T-cell (primary cell): ENCODE measurements around the gene ARRDC4. TPM values are rescaled to one million over a fixed set of nuclear protein-coding genes. Genes with fewer than 3 reads are reported as not detected.

Source experiments
- ATAC-seq, 4 experiments: fragments of 200-7000 bp in 3 of 4; fragments of 150-1000 bp in 1 of 4; cut with Tn5 transposase; replicated peaks in 1 of 4; 1 replicate in 3 of 4; 2 replicates in 1 of 4; pipeline ENCODE4 v1.10.0; 2021; ENCODE audit warnings: moderate library complexity in 3 of 4, mild to moderate bottlenecking in 2 of 4, moderate number of reproducible peaks in 1 of 4
- CTCF ChIA-PET, 2 donors: fragments of 300-600 bp; sonication (Branson Sonifier 250); formaldehyde crosslinking; loops; one replicate each; lab custom pipeline; 2022; ENCODE audit warnings: antibody characterized with exemption in 2 of 2; lab: Charles Lee
- POLR2A ChIA-PET, 2 donors: fragments of 300-600 bp; sonication (Branson Sonifier 250); formaldehyde crosslinking; loops; one replicate each; lab custom pipeline; 2022; ENCODE audit warnings: antibody characterized with exemption in 2 of 2; lab: Charles Lee
- DNase-seq, 35 experiments: peaks; one replicate each; pipeline versions ENCODE4 v3.0.0 to v3.0.0-alpha.2; 2013 to 2023
- H3K27ac ChIP-seq: one replicate; pipeline ENCODE4 v1.5.1; 2013; ENCODE audit warnings: low read length
- H3K27me3 ChIP-seq, 2 experiments: replicated peaks in 1 of 2; 1 replicate in 1 of 2; 2 replicates in 1 of 2; pipeline versions ENCODE4 v1.6.1 to v1.7.0; 2013; ENCODE audit warnings: low read length in 1 of 2, mixed read lengths in 1 of 2; ENCODE audit not compliant: control insufficient read depth in 2 of 2, insufficient read depth in 2 of 2; ENCODE audit errors: extremely low read depth in 1 of 2
- H3K36me3 ChIP-seq, 2 donors: 1 replicate in 1 of 2; 2 replicates in 1 of 2; pipeline versions ENCODE4 v1.6.1 to v1.7.0; 2013; ENCODE audit warnings: low read length in 1 of 2; ENCODE audit not compliant: control insufficient read depth in 2 of 2, insufficient read depth in 1 of 2; ENCODE audit errors: extremely low read depth in 1 of 2
- H3K4me1 ChIP-seq, 2 experiments: 1 replicate in 1 of 2; 2 replicates in 1 of 2; pipeline versions ENCODE4 v1.6.1 to v1.7.0; 2013; ENCODE audit warnings: low read length in 2 of 2, mixed read lengths in 1 of 2; ENCODE audit not compliant: insufficient read depth in 2 of 2, control insufficient read depth in 1 of 2; ENCODE audit errors: extremely low read depth in 1 of 2
- H3K4me3 ChIP-seq, 2 donors: 1 replicate in 1 of 2; 2 replicates in 1 of 2; pipeline versions ENCODE4 v1.5.1 to v1.7.0; 2013; ENCODE audit warnings: mild to moderate bottlenecking in 2 of 2, low read length in 1 of 2, moderate library complexity in 1 of 2; ENCODE audit not compliant: control insufficient read depth in 1 of 2; ENCODE audit errors: extremely low read depth in 1 of 2
- H3K9me3 ChIP-seq: 2 replicates; pipeline ENCODE4 v1.7.0; 2013
- H3K27ac Mint-ChIP-seq, 2 donors: one replicate each; pipeline ENCODE4 v1.8.0; 2020 to 2021; ENCODE audit warnings: mild to moderate bottlenecking in 2 of 2, mixed read lengths in 2 of 2
- H3K27me3 Mint-ChIP-seq, 2 donors: one replicate each; pipeline ENCODE4 v1.8.0; 2021 to 2022; ENCODE audit warnings: mixed read lengths in 2 of 2
- H3K36me3 Mint-ChIP-seq: one replicate; pipeline ENCODE4 v1.8.0; 2021; ENCODE audit warnings: mixed read lengths
- H3K4me1 Mint-ChIP-seq, 3 donors: one replicate each; pipeline ENCODE4 v1.8.0; 2020 to 2022; ENCODE audit warnings: mixed read lengths in 3 of 3, mild to moderate bottlenecking in 1 of 3
- H3K4me3 Mint-ChIP-seq, 3 donors: one replicate each; pipeline ENCODE4 v1.8.0; 2020 to 2022; ENCODE audit warnings: mild to moderate bottlenecking in 3 of 3, mixed read lengths in 3 of 3, moderate library complexity in 3 of 3
- H3K9me3 Mint-ChIP-seq, 3 donors: one replicate each; pipeline ENCODE4 v1.8.0; 2020 to 2022; ENCODE audit warnings: mixed read lengths in 3 of 3
- WGBS: methylation state at CpG from one replicate; pipeline ENCODE4 v1.1.5; 2013; ENCODE audit warnings: missing lambda C conversion rate; ENCODE audit not compliant: insufficient coverage; 5-methylcytosine and 5-hydroxymethylcytosine counted together
- total RNA-seq, 35 experiments: library from RNA in 6 of 35; stranded (reverse) in 6 of 35; fragments of 120-200 nt in 1 of 35; gene quantifications; one replicate each; pipeline versions ENCODE4 v1.2.1 to v1.2.4 and lab custom pipeline; 2013 to 2026

ARRDC4 gene
- total RNA-seq, 5 donors from 2014 or later (not counting 1 experiment from before 2014, with no cell fraction given) = 0.79 to 2.1 (median 1.7) TPM

GRCh38 chr15:97972366-97972765, 11.9 kb downstream of the ARRDC4 start:
- no peak overlapping the region for H3K4me3 Mint-ChIP-seq
- no peaks in the 10 kb centered on the region for H3K4me1 Mint-ChIP-seq
- no peaks in the 10 kb centered on the region for H3K9me3 ChIP-seq
- no peaks in the 10 kb centered on the region for H3K9me3 Mint-ChIP-seq
- ChIA-PET POLR2A (no interaction called here), CTCF (no interaction called here)
- H3K27ac ChIP-seq = no peak overlapping the region
- peak overlapping the region in 1 of 2 donors; percentile 8 for H3K27ac Mint-ChIP-seq
- H3K4me1 ChIP-seq = no peaks in the 10 kb centered on the region
- WGBS = no CpG with 5 or more reads among the region's 1 CpG
- DNase-seq (no peak), ATAC-seq (no peak)
- H3K36me3 ChIP-seq = peaks cover 0 to 5% of the 10 kb centered on the region in 2 donors
- H3K4me3 ChIP-seq = no peak overlapping the region
- no peaks in the 10 kb centered on the region for H3K27me3 ChIP-seq
- peaks cover 11% of the 10 kb centered on the region for H3K36me3 Mint-ChIP-seq
- H3K27me3 Mint-ChIP-seq = no peaks in the 10 kb centered on the region

DNA sequence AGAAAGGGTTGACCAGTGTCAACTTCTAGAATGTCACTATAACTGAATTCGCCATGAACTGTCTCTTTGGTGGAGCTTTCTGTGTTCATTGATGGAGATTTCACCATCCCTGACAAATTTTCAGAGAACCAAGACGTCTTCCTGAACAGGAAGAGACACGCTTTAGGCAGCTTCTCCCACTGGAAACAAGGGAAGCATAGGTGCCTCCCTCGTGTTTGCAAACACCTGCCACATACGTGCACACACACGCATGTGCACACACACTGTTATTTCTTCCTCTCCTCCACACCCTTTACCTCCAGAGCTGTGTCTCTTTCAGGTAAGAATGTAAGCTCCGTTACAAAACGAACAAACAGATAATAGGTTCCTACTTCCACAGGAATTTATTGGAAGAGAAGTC, 15.6 kb downstream of the ARRDC4 start:
- Mint-ChIP-seq H3K4me1 (peaks cover 1 to 9% (median 8%) of the 10 kb centered on the region in 3 donors), H3K27me3 (peaks cover 0 to 4% of the 10 kb centered on the region in 2 donors), H3K27ac (no peak overlapping the region), H3K9me3 (no peaks in the 10 kb centered on the region), H3K36me3 (peaks cover 9% of the 10 kb centered on the region), H3K4me3 (no peak overlapping the region)
- CTCF ChIA-PET = no interaction called here
- H3K36me3 ChIP-seq = no peaks in the 10 kb centered on the region
- no peak overlapping the region for H3K27ac ChIP-seq
- no peak for DNase-seq
- no peak overlapping the region for H3K4me3 ChIP-seq
- ATAC-seq = no peak
- no peaks in the 10 kb centered on the region for H3K27me3 ChIP-seq
- POLR2A ChIA-PET = no interaction called here
- H3K9me3 ChIP-seq = no peaks in the 10 kb centered on the region
- peaks cover 5 to 8% of the 10 kb centered on the region in 2 experiments for H3K4me1 ChIP-seq
- WGBS = 82% methylated on average over 5 of the region's 8 CpGs

DNA sequence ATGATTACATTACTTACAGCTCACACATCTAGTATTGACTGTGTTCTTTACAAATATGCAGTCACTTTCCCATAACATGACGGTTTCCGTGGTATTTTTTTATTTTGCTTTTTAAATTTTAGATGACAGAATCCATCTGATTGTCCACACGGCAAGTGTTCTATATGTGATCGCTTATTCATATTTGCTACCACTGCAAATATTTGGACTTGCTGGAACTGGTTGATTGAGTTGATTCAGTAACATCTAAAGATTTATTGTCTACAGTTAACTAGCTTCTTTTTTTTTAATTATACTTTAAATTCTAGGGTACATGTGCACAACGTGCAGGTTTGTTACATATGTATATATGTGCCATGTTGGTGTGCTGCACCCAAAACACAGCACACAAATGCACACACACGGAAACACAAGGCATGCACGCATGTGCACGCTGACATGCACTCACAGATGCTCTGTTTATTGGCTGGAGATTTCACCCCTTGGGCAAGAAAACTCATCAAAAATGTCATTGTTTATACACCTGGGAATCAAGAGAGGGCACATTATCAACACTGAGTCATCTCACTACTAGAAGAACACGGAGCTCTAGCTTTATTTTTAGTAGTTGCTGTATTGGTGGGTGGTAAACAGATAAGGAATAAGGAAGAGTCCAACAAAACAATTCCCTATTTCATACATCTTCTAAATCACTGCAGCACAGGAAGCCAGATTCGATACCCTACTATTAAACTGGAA, 16.4 kb downstream of the ARRDC4 start:
- Mint-ChIP-seq H3K27me3 (peaks cover 0 to 4% of the 10 kb centered on the region in 2 donors), H3K9me3 (no peaks in the 10 kb centered on the region), H3K27ac (no peak overlapping the region), H3K36me3 (peaks cover 2% of the 10 kb centered on the region), H3K4me1 (peaks cover 5 to 17% (median 13%) of the 10 kb centered on the region in 3 donors), H3K4me3 (no peak overlapping the region)
- Histone ChIP-seq H3K4me3 (no peak overlapping the region), H3K27me3 (peaks cover 0 to 5% of the 10 kb centered on the region in 2 experiments), H3K27ac (no peak overlapping the region), H3K9me3 (no peaks in the 10 kb centered on the region), H3K4me1 (peaks cover 7 to 15% of the 10 kb centered on the region in 2 experiments), H3K36me3 (no peaks in the 10 kb centered on the region)
- DNase-seq (no peak), ATAC-seq (no peak)
- ChIA-PET POLR2A (no interaction called here), CTCF (no interaction called here)
- WGBS = 82% methylated on average over 4 of the region's 10 CpGs

- POLR2A ChIA-PET = interaction anchor here in 1 of 2 donors (0.6 kb wide), 1 partner anchor 39 kb away, joined by 3 read pairs; no protein-coding TSS in a partner anchor
- no peaks in the 10 kb centered on the region for H3K9me3 Mint-ChIP-seq
- no peaks in the 10 kb centered on the region for H3K36me3 Mint-ChIP-seq
- Histone ChIP-seq H3K4me3 (no peak overlapping the region), H3K27ac (no peak overlapping the region), H3K9me3 (no peaks in the 10 kb centered on the region), H3K36me3 (no peaks in the 10 kb centered on the region), H3K27me3 (peaks cover 0 to 5% of the 10 kb centered on the region in 2 experiments), H3K4me1 (peaks cover 7 to 15% of the 10 kb centered on the region in 2 experiments)
- CTCF ChIA-PET = no interaction called here
- peaks cover 0 to 4% of the 10 kb centered on the region in 2 donors for H3K27me3 Mint-ChIP-seq
- DNase-seq (no peak), ATAC-seq (no peak)
- no peak overlapping the region for H3K27ac Mint-ChIP-seq
- WGBS = 93% methylated on average over 4 of the region's 8 CpGs
- H3K4me1 Mint-ChIP-seq = peaks cover 5 to 19% (median 13%) of the 10 kb centered on the region in 3 donors
- no peak overlapping the region for H3K4me3 Mint-ChIP-seq
Observed at GRCh38 chr15:97977734-97978133, 17.2 kb downstream of the ARRDC4 start.

DNA sequence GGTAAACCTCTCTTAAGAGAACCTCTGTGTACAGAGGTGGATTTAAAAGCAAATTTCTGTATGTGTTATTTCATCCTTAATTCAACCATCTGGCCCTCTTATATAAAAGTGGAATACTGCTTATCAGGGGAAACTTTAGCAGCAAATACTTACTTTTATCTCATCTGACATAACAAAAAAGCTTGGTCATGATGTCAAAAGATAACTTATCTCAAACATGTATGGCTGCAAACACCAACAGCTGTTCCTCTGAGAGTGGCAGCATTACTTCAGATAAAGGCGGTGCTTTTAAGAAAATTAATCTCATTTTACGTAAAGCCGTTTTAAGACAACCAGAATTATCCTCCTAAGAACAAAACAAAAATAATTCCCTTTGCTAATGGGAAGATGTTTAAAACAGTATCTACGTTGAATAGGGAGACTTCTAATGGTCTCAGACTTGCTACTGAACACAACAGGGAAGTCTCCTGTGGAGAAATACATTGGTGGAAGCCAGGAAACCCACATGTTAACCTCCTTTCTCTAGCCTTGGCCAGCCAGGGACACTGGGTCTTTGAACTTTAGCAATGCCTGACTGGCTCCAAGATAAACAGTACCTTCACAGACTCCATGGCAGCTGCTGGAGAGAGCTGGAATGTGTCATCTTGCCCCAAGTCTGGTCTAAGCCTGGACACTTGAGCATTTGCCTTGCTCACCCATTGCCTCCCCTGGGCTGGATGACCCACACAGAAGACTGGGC, 18.1 kb downstream of the ARRDC4 start:
- Histone ChIP-seq H3K27me3 (peaks cover 0 to 5% of the 10 kb centered on the region in 2 experiments), H3K27ac (no peak overlapping the region), H3K4me3 (no peak overlapping the region), H3K9me3 (no peaks in the 10 kb centered on the region), H3K36me3 (no peaks in the 10 kb centered on the region), H3K4me1 (peaks cover 7 to 15% of the 10 kb centered on the region in 2 experiments)
- ChIA-PET CTCF (no interaction called here), POLR2A (interaction anchor here in 1 of 2 donors (0.6 kb wide), 1 partner anchor 14 kb away, joined by 3 read pairs; no protein-coding TSS in a partner anchor)
- H3K4me3 Mint-ChIP-seq = no peak overlapping the region
- DNase-seq = no peak
- no peaks in the 10 kb centered on the region for H3K36me3 Mint-ChIP-seq
- no CpG with 5 or more reads among the region's 4 CpGs for WGBS
- H3K27ac Mint-ChIP-seq = no peak overlapping the region
- no peaks in the 10 kb centered on the region for H3K9me3 Mint-ChIP-seq
- peaks cover 0 to 4% of the 10 kb centered on the region in 2 donors for H3K27me3 Mint-ChIP-seq
- H3K4me1 Mint-ChIP-seq = peaks cover 5 to 21% (median 13%) of the 10 kb centered on the region in 3 donors
- no peak for ATAC-seq

GRCh38 chr15:97979140-97979520, 18.6 kb downstream of the ARRDC4 start:
- Mint-ChIP-seq H3K36me3 (no peaks in the 10 kb centered on the region), H3K4me3 (no peak overlapping the region), H3K27me3 (peaks cover 0 to 4% of the 10 kb centered on the region in 2 donors), H3K9me3 (peaks cover 0 to 3% (median 0%) of the 10 kb centered on the region in 3 donors), H3K27ac (no peak overlapping the region), H3K4me1 (peaks cover 5 to 25% (median 13%) of the 10 kb centered on the region in 3 donors)
- Histone ChIP-seq H3K4me1 (peaks cover 7 to 15% of the 10 kb centered on the region in 2 experiments), H3K27me3 (peaks cover 0 to 5% of the 10 kb centered on the region in 2 experiments), H3K4me3 (no peak overlapping the region), H3K27ac (no peak overlapping the region), H3K9me3 (no peaks in the 10 kb centered on the region), H3K36me3 (no peaks in the 10 kb centered on the region)
- DNase-seq (no peak), ATAC-seq (no peak)
- ChIA-PET CTCF (no interaction called here), POLR2A (interaction anchor here (0.5 to 0.6 kb wide), 2 partner anchors 12 to 14 kb away, joined by 3 read pairs; no protein-coding TSS in a partner anchor)
- WGBS = 80% methylated on average over 2 of the region's 2 CpGs
